OCI-LY1 (cell line): ENCODE measurements around the gene HNRNPK.

ENCODE experiments used
- H2AFZ ChIP-seq: fragments of 200-600 bp; sonication (generic), shearing (Covaris generic); 2 replicates; pipeline ENCODE4 v1.6.0; 2014; ENCODE audit warnings: antibody characterized with exemption, mild to moderate bottlenecking, low read length
- H3F3A ChIP-seq: fragments of 200-600 bp; sonication (generic), shearing (Covaris generic); 2 replicates; pipeline ENCODE4 v1.6.0; 2014; ENCODE audit warnings: mild to moderate bottlenecking, antibody characterized with exemption, low read length, moderate library complexity; ENCODE audit not compliant: insufficient read depth
- H3K27ac ChIP-seq: fragments of 200-600 bp; sonication (generic); 2 replicates; pipeline ENCODE4 v1.5.1; 2014; ENCODE audit warnings: low read length, mixed run types, mild to moderate bottlenecking, low read depth; ENCODE audit not compliant: poor library complexity, severe bottlenecking
- H3K27me3 ChIP-seq: fragments of 200-600 bp; sonication (generic); 2 replicates; pipeline ENCODE4 v1.6.0; 2014; ENCODE audit warnings: antibody characterized with exemption, mild to moderate bottlenecking, low read length, moderate library complexity; ENCODE audit not compliant: insufficient read depth
- H3K36me3 ChIP-seq: fragments of 200-600 bp; sonication (generic); 2 replicates; pipeline ENCODE4 v1.6.1; 2014; ENCODE audit warnings: mild to moderate bottlenecking, antibody characterized with exemption, low read length, moderate library complexity, mixed read lengths; ENCODE audit not compliant: insufficient read depth
- H3K4me1 ChIP-seq: fragments of 200-600 bp; sonication (generic); 2 replicates; pipeline ENCODE4 v1.5.1; 2014; ENCODE audit warnings: mild to moderate bottlenecking, low read length, moderate library complexity; ENCODE audit not compliant: insufficient read depth, severe bottlenecking
- H3K4me2 ChIP-seq: fragments of 200-600 bp; sonication (generic), shearing (Covaris generic); 2 replicates; pipeline ENCODE4 v1.6.1; 2014; ENCODE audit warnings: low read length
- H3K4me3 ChIP-seq: fragments of 200-600 bp; sonication (generic); 2 replicates; pipeline ENCODE4 v1.5.1; 2014; ENCODE audit warnings: low read length, low read depth, mild to moderate bottlenecking, mixed read lengths; ENCODE audit not compliant: poor library complexity, severe bottlenecking
- H3K79me2 ChIP-seq: fragments of 200-600 bp; shearing (Covaris generic); 2 replicates; pipeline ENCODE4 v1.6.1; 2016; ENCODE audit warnings: mixed run types, low read length, mixed read lengths; ENCODE audit not compliant: insufficient read depth
- H3K9ac ChIP-seq: fragments of 200-600 bp; sonication (generic), shearing (Covaris generic); 2 replicates; pipeline ENCODE4 v1.6.1; 2014; ENCODE audit warnings: mild to moderate bottlenecking, low read length, mixed read lengths
- H3K9me2 ChIP-seq: fragments of 200-600 bp; sonication (generic), shearing (Covaris generic); 2 replicates; pipeline ENCODE4 v1.6.1; 2014; ENCODE audit warnings: low read depth, mild to moderate bottlenecking, low read length, mixed read lengths
- H3K9me3 ChIP-seq: fragments of 200-600 bp; shearing (Covaris generic); 2 replicates; pipeline ENCODE4 v1.6.1; 2014; ENCODE audit warnings: low read length, mixed read lengths
- H4K20me1 ChIP-seq: fragments of 200-600 bp; sonication (generic), shearing (Covaris generic); 2 replicates; pipeline ENCODE4 v1.6.0; 2016; ENCODE audit warnings: mild to moderate bottlenecking, low read length; ENCODE audit not compliant: insufficient read depth
- CTCF ChIP-seq: fragments of 200-600 bp; sonication (generic), shearing (Covaris generic); IDR thresholded peaks from 2 replicates; pipeline ENCODE4 v1.5.1; 2017; ENCODE audit warnings: mild to moderate bottlenecking, antibody characterized with exemption, low read length, moderate library complexity, mixed read lengths
- EZH2 ChIP-seq: fragments of 200-600 bp; sonication (generic), shearing (Covaris generic); IDR thresholded peaks from 2 replicates; pipeline ENCODE4 v1.8.0; 2017; ENCODE audit warnings: borderline replicate concordance, mixed run types, mild to moderate bottlenecking, antibody characterized with exemption, low read length, moderate library complexity, mixed read lengths

HNRNPK gene

GRCh38 chr9:84000186-84000585 lies 20.2 kb upstream of the HNRNPK start:
- Histone ChIP-seq H3K27ac (no peak overlapping the region), H3K4me2 (no peak overlapping the region), H3K27me3 (no peaks in the 10 kb centered on the region), H3K9me2 (no peaks in the 10 kb centered on the region), H3K9ac (no peak overlapping the region), H3K4me3 (no peak overlapping the region), H3K4me1 (no peaks in the 10 kb centered on the region), H3K36me3 (peaks cover 70% of the 10 kb centered on the region), H4K20me1 (no peaks in the 10 kb centered on the region), H3F3A (no peaks in the 10 kb centered on the region), H3K79me2 (peaks cover 22% of the 10 kb centered on the region), H2AFZ (no peak overlapping the region), H3K9me3 (no peaks in the 10 kb centered on the region)
- TF ChIP-seq CTCF (no peak), EZH2 (no peak)

GRCh38 chr9:83999141-83999918 lies 19.3 kb upstream of the HNRNPK start:
- H3K27me3 ChIP-seq: no peaks in the 10 kb centered on the region
- H3K9me2 ChIP-seq: no peaks in the 10 kb centered on the region
- H3K79me2 ChIP-seq: peaks cover 28% of the 10 kb centered on the region
- H3F3A ChIP-seq: no peaks in the 10 kb centered on the region
- no peak overlapping the region for H3K4me2 ChIP-seq
- H3K4me1 ChIP-seq: no peaks in the 10 kb centered on the region
- H3K27ac ChIP-seq: no peak overlapping the region
- H3K9ac ChIP-seq: no peak overlapping the region
- TF ChIP-seq EZH2 (no peak), CTCF (no peak)
- H2AFZ ChIP-seq: no peak overlapping the region
- no peaks in the 10 kb centered on the region for H4K20me1 ChIP-seq
- H3K4me3 ChIP-seq: no peak overlapping the region
- H3K9me3 ChIP-seq: no peaks in the 10 kb centered on the region
- peaks cover 65% of the 10 kb centered on the region for H3K36me3 ChIP-seq

GRCh38 chr9:83996126-83996525 lies 16.1 kb upstream of the HNRNPK start:
- no peak overlapping the region for H3K4me2 ChIP-seq
- H3K9ac ChIP-seq: no peak overlapping the region
- H2AFZ ChIP-seq: no peak overlapping the region
- no peaks in the 10 kb centered on the region for H3K9me2 ChIP-seq
- peaks cover 53% of the 10 kb centered on the region for H3K36me3 ChIP-seq
- H3F3A ChIP-seq: no peaks in the 10 kb centered on the region
- TF ChIP-seq CTCF (no peak), EZH2 (no peak)
- peaks cover 59% of the 10 kb centered on the region for H3K79me2 ChIP-seq
- no peaks in the 10 kb centered on the region for H4K20me1 ChIP-seq
- H3K4me1 ChIP-seq: no peaks in the 10 kb centered on the region
- H3K4me3 ChIP-seq: no peak overlapping the region
- no peaks in the 10 kb centered on the region for H3K9me3 ChIP-seq
- H3K27me3 ChIP-seq: no peaks in the 10 kb centered on the region
- H3K27ac ChIP-seq: no peak overlapping the region
